Mucosa of stomach (tissue), 1 donor: Measurements from ENCODE around the gene CCHCR1.

Experiments
- H3K27me3 ChIP-seq: one replicate; pipeline ENCODE4 v1.7.0; 2013; ENCODE audit warnings: mild to moderate bottlenecking, low read length; ENCODE audit not compliant: control insufficient read depth, insufficient read depth
- H3K36me3 ChIP-seq: one replicate; pipeline ENCODE4 v1.7.0; 2013; ENCODE audit warnings: low read length; ENCODE audit not compliant: control insufficient read depth, insufficient read depth
- H3K4me1 ChIP-seq: one replicate; pipeline ENCODE4 v1.7.0; 2013; ENCODE audit warnings: mild to moderate bottlenecking, low read length; ENCODE audit not compliant: control insufficient read depth, insufficient read depth
- H3K4me3 ChIP-seq: one replicate; pipeline ENCODE4 v1.7.0; 2013; ENCODE audit warnings: low read length
- H3K9ac ChIP-seq: one replicate; pipeline ENCODE4 v1.7.0; 2013; ENCODE audit warnings: mild to moderate bottlenecking, low read length, moderate library complexity
- H3K9me3 ChIP-seq: one replicate; pipeline ENCODE4 v1.7.0; 2013; ENCODE audit warnings: mild to moderate bottlenecking, low read length, moderate library complexity; ENCODE audit not compliant: control insufficient read depth
- donor health status: Pancreatic carcinoma.

The CCHCR1 gene

GRCh38 chr6:31132806-31133205, 24.8 kb downstream of the CCHCR1 start:
- Histone ChIP-seq H3K9ac (no peak overlapping the region), H3K36me3 (no peaks in the 10 kb centered on the region), H3K4me1 (peaks cover 7% of the 10 kb centered on the region), H3K27me3 (no peaks in the 10 kb centered on the region), H3K4me3 (no peak overlapping the region), H3K9me3 (no peaks in the 10 kb centered on the region)

- no peaks in the 10 kb centered on the region for H3K9me3 ChIP-seq
- H3K9ac ChIP-seq: no peak overlapping the region
- no peaks in the 10 kb centered on the region for H3K36me3 ChIP-seq
- no peak overlapping the region for H3K4me3 ChIP-seq
- H3K4me1 ChIP-seq: peaks cover 13% of the 10 kb centered on the region
- H3K27me3 ChIP-seq: no peaks in the 10 kb centered on the region
These were observed 26.0 kb downstream of the CCHCR1 start for GRCh38 chr6:31131595-31131994.

- H3K27me3 ChIP-seq: no peaks in the 10 kb centered on the region
- peaks cover 21% of the 10 kb centered on the region for H3K4me1 ChIP-seq
- H3K9ac ChIP-seq: no peak overlapping the region
- no peaks in the 10 kb centered on the region for H3K9me3 ChIP-seq
- H3K4me3 ChIP-seq: no peak overlapping the region
- peaks cover 4% of the 10 kb centered on the region for H3K36me3 ChIP-seq
These were observed 26.9 kb downstream of the CCHCR1 start for GRCh38 chr6:31130751-31131150.

- Histone ChIP-seq H3K27me3 (no peaks in the 10 kb centered on the region), H3K36me3 (peaks cover 4% of the 10 kb centered on the region), H3K4me3 (no peak overlapping the region), H3K9ac (no peak overlapping the region), H3K9me3 (no peaks in the 10 kb centered on the region), H3K4me1 (peaks cover 33% of the 10 kb centered on the region)
These were observed 28.5 kb downstream of the CCHCR1 start for GRCh38 chr6:31129130-31129529.

GRCh38 chr6:31128093-31128676, 29.4 kb downstream of the CCHCR1 start:
- peaks cover 33% of the 10 kb centered on the region for H3K4me1 ChIP-seq
- no peak overlapping the region for H3K4me3 ChIP-seq
- no peak overlapping the region for H3K9ac ChIP-seq
- peaks cover 4% of the 10 kb centered on the region for H3K36me3 ChIP-seq
- no peaks in the 10 kb centered on the region for H3K9me3 ChIP-seq
- H3K27me3 ChIP-seq: no peaks in the 10 kb centered on the region

GRCh38 chr6:31126396-31127175, 31.0 kb downstream of the CCHCR1 start:
- peaks cover 4% of the 10 kb centered on the region for H3K36me3 ChIP-seq
- peaks cover 38% of the 10 kb centered on the region for H3K4me1 ChIP-seq
- H3K9me3 ChIP-seq: no peaks in the 10 kb centered on the region
- peak overlapping the region; percentile 38 for H3K9ac ChIP-seq
- H3K27me3 ChIP-seq: no peaks in the 10 kb centered on the region
- H3K4me3 ChIP-seq: no peak overlapping the region

- no peaks in the 10 kb centered on the region for H3K9me3 ChIP-seq
- H3K4me3 ChIP-seq: no peak overlapping the region
- peaks cover 38% of the 10 kb centered on the region for H3K4me1 ChIP-seq
- peaks cover 4% of the 10 kb centered on the region for H3K36me3 ChIP-seq
- no peaks in the 10 kb centered on the region for H3K27me3 ChIP-seq
- H3K9ac ChIP-seq: peak overlapping the region; percentile 38
These were observed 31.8 kb downstream of the CCHCR1 start for GRCh38 chr6:31125586-31126363.

GRCh38 chr6:31125162-31125561, 32.4 kb downstream of the CCHCR1 start:
- Histone ChIP-seq H3K4me3 (no peak overlapping the region), H3K9ac (no peak overlapping the region), H3K36me3 (peaks cover 4% of the 10 kb centered on the region), H3K4me1 (peaks cover 38% of the 10 kb centered on the region), H3K9me3 (no peaks in the 10 kb centered on the region), H3K27me3 (no peaks in the 10 kb centered on the region)

GRCh38 chr6:31122791-31123706, 34.6 kb downstream of the CCHCR1 start:
- H3K9ac ChIP-seq: no peak overlapping the region
- H3K4me3 ChIP-seq: no peak overlapping the region
- peaks cover 4% of the 10 kb centered on the region for H3K36me3 ChIP-seq
- H3K27me3 ChIP-seq: no peaks in the 10 kb centered on the region
- peaks cover 38% of the 10 kb centered on the region for H3K4me1 ChIP-seq
- no peaks in the 10 kb centered on the region for H3K9me3 ChIP-seq

GRCh38 chr6:31121131-31121790, 36.3 kb downstream of the CCHCR1 start:
- no peaks in the 10 kb centered on the region for H3K9me3 ChIP-seq
- H3K36me3 ChIP-seq: peaks cover 3% of the 10 kb centered on the region
- H3K27me3 ChIP-seq: no peaks in the 10 kb centered on the region
- no peak overlapping the region for H3K4me3 ChIP-seq
- H3K9ac ChIP-seq: no peak overlapping the region
- peaks cover 25% of the 10 kb centered on the region for H3K4me1 ChIP-seq
